ENCODE data around the gene ZDHHC22.

Gene ZDHHC22

GRCh38 chr14:77140359-77141213, 1.0 kb downstream of the ZDHHC22 start (continued):
- TF ChIP-seq ATF2 (tag by site-specific recombination; IDR thresholded peaks at IDR 0.05; ENCODE audit: low read depth) (no peak), ZIC2 (tag by site-specific recombination; IDR thresholded peaks at IDR 0.05) (peak; percentile 56), ZXDB (tag by site-specific recombination; IDR thresholded peaks at IDR 0.05) (peak; percentile 84), BCL11B (tag by site-specific recombination; IDR thresholded peaks at IDR 0.05; ENCODE audit: low read depth) (peak; percentile 14; the same call in 1 of the 2 replicates), ZBTB20 (tag by site-specific recombination; IDR thresholded peaks at IDR 0.05) (peak; percentile 82), ZNF777 (tag by site-specific recombination; IDR thresholded peaks at IDR 0.05; ENCODE audit: borderline replicate concordance) (peak; percentile 68; the same call in 1 of the 2 replicates), ZNF623 (tag by site-specific recombination; IDR thresholded peaks at IDR 0.05) (no peak), MZF1 (tag by site-specific recombination; IDR thresholded peaks at IDR 0.05; ENCODE audit: borderline replicate concordance) (0 out of 2 replicates have a peak, but pooled peaks have one; percentile 22), ZBTB7A (tag by site-specific recombination; IDR thresholded peaks at IDR 0.05; ENCODE audit: low read depth) (0 out of 2 replicates have a peak, but pooled peaks have one; percentile 25), ZNF558 (tag by site-specific recombination; IDR thresholded peaks at IDR 0.05) (no peak), YY1 (tag by site-specific recombination; IDR thresholded peaks at IDR 0.05) (0 out of 2 replicates have a peak, but pooled peaks have one; percentile 6), ZBTB17 (tag by site-specific recombination; IDR thresholded peaks at IDR 0.05) (peak; percentile 63), ZNF341 (tag by site-specific recombination; IDR thresholded peaks at IDR 0.05; ENCODE audit: low read depth) (peak; percentile 24; the same call in 1 of the 2 replicates), ZNF335 (tag by site-specific recombination; conservative IDR thresholded peaks at IDR 0.05) (peak; percentile 44), SP2 (tag by site-specific recombination; IDR thresholded peaks at IDR 0.05) (peak; percentile 65), ZNF214 (tag by site-specific recombination; IDR thresholded peaks at IDR 0.05; ENCODE audit: borderline replicate concordance) (no peak), PRDM1 (tag by site-specific recombination; IDR thresholded peaks at IDR 0.05) (peak; percentile 51; the same call in 1 of the 2 replicates), GLIS2 (tag by site-specific recombination; IDR thresholded peaks at IDR 0.05) (peak; percentile 43), ZNF24 (tag by site-specific recombination; IDR thresholded peaks at IDR 0.05) (no peak), ZNF626 (tag by site-specific recombination; IDR thresholded peaks at IDR 0.05) (no peak), ZSCAN4 (tag by site-specific recombination; IDR thresholded peaks at IDR 0.05) (no peak)
- TF ChIP-seq, protein P1, sequence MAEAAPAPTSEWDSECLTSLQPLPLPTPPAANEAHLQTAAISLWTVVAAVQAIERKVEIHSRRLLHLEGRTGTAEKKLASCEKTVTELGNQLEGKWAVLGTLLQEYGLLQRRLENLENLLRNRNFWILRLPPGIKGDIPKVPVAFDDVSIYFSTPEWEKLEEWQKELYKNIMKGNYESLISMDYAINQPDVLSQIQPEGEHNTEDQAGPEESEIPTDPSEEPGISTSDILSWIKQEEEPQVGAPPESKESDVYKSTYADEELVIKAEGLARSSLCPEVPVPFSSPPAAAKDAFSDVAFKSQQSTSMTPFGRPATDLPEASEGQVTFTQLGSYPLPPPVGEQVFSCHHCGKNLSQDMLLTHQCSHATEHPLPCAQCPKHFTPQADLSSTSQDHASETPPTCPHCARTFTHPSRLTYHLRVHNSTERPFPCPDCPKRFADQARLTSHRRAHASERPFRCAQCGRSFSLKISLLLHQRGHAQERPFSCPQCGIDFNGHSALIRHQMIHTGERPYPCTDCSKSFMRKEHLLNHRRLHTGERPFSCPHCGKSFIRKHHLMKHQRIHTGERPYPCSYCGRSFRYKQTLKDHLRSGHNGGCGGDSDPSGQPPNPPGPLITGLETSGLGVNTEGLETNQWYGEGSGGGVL (tag by site-specific recombination; IDR thresholded peaks at IDR 0.05) = peak; percentile 39; the same call in 1 of the 2 replicates
